GM18870 (cell line): ENCODE data around the gene TRAPPC3.
"Not testable (repeated sequence)": the region's sequence is repeated elsewhere in the genome, so short reads cannot be mapped to it uniquely, and the experiment has no call there.

ENCODE experiments used
- ATAC-seq: cut with Tn5 transposase; IDR thresholded peaks from one replicate; pipeline ENCODE4 v1.9.1; 2021; ENCODE audit warnings: moderate library complexity; ENCODE audit not compliant: unreplicated experiment

Gene TRAPPC3

GRCh38 chr1:36149237-36149972 is at the start of gene TRAPPC3:
TRAPPC3 (minus strand) TSS chr1:36149486; CDS start chr1:36149378, 108 bp downstream.
- ATAC-seq: peak; percentile 83

DNA sequence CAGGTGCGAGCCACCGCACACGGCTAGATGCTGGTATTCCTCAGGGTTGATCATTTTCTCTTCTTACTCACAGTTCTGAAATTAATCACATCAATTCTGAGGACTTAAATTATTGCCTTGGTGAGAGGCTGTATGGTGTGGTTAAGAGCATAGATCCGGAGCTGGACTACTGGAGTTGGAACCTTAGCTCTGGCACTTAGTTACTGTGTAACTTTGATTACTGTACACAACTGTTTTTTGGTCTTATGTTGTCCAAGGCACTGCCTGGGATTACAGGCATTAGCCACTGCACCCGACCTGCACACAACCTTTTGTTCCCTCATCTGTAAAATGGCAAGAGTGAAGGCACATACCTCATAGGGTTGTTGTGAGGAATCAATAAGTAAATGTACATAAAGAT is 49.4 kb upstream of the TRAPPC3 start:
- ATAC-seq: no peak

DNA sequence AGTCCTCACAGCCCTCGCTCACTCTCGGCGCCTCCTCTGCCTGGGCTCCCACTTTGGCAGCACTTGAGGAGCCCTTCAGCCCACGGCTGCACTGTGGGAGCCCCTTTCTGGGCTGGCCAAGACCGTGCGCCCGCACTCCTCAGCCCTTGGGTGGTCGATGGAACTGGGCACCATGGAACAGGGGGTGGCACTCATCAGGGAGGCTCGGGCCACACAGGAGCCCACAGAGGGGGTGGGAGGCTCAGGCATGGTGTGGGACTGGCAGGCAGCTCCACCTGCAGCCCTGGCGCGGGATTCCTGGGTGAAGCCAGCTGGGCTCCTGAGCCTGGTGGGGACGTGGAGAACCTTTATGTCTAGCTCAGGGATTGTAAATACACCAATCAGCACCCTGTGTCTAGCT is 47.5 kb upstream of the TRAPPC3 start:
- ATAC-seq: not testable (repeated sequence)

DNA sequence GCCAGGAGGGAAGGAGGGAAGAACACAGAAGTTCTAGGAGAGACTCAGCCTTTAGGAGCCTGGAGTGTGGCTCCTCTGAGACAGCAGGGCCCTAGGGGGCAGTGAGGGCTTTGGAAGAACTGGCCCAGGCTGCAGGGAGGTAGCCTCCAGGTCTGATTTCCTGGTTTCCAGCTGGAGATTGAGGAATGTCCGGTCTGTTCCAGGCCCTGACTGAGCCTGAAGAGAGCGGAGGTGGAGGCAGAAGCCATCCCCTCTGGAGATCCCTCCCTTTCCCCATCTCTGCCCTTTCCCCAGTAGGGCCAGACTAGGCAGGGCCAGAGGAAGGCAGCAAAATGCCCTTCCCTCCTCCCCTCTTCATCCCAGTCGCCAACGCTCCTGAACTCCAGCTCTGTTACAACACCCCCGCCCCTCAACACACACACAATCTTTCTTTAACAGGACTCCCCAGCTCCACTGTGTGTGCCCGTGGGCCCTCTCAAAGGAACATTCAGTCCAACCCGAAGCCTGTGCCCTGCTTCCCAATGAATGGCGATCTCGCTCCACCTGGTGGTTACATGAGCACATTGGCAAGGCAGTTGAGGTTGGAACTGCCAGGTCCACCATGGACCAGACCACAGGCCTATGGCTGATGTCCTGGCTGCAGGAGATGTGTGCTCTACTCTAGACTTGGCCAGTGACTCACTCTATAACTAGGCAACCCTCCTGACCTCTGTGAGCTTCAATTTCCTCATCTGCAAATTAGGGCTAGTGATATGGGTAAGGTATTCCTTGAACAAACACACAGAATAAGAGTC is 38.7 kb upstream of the TRAPPC3 start:
- ATAC-seq: no peak

- no peak for ATAC-seq
These were observed 34.1 kb upstream of the TRAPPC3 start for GRCh38 chr1:36183309-36183856.

GRCh38 chr1:36182734-36183133 is 33.4 kb upstream of the TRAPPC3 start:
- no peak for ATAC-seq

DNA sequence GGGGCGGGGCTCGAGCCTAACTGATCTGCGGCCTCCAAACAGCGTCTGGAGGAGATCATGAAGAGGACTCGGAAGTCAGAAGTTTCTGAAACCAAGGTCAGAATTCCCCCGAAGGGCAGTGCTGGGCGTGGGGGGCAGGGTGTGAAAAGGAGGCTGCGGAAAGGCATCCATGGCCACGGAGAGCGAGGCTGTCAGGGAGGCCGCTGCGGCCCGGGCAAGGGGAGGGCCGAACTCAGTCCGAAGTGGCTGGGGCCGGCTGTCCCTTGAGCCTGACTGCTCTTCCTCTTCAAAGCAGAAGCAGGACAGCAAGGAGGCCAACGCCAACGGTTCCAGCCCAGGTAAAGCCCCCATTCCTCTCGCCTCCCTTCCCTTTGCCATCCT is 29.9 kb upstream of the TRAPPC3 start:
- ATAC-seq: no peak

- ATAC-seq: no peak
These were observed 29.4 kb upstream of the TRAPPC3 start for GRCh38 chr1:36178471-36179219.

DNA sequence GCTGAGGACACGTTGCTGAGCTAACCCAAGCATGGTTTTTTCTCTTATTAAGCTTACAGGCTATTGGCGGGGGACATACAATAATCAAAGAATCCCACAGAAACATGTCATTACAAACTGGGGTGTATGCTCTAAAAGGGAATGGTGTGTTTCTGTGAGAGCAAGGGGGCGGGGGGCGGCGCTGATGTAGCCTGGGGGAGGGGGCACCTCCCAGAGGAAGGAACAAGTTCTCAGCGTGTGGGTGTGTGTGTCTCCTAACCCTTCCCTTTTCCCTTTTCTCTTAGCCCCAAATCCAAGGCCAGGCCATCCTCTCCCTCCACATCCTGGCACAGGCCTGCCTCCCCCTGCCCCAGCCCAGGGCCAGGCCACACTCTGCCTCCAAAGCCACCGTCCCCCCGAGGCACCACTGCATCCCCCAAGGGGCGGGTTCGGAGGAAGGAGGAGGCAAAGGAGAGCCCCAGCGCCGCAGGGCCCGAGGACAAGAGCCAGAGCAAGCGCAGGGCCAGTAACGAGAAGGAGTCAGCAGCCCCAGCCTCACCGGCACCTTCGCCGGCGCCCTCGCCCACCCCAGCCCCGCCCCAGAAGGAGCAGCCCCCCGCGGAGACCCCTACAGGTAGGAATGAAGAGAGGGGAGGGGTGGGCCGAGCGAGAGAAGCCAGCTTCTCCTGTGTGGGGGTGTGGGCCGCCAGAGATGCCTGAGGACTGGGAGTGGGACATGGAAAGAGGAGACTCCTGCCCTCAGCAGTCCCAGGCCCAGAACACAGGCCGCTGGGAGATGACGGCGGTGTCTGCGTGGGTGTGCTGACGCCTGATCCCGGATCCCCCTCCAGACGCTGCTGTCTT is 28.5 kb upstream of the TRAPPC3 start:
- ATAC-seq: no peak

GRCh38 chr1:36176106-36176949 is 27.0 kb upstream of the TRAPPC3 start:
- no peak for ATAC-seq

DNA sequence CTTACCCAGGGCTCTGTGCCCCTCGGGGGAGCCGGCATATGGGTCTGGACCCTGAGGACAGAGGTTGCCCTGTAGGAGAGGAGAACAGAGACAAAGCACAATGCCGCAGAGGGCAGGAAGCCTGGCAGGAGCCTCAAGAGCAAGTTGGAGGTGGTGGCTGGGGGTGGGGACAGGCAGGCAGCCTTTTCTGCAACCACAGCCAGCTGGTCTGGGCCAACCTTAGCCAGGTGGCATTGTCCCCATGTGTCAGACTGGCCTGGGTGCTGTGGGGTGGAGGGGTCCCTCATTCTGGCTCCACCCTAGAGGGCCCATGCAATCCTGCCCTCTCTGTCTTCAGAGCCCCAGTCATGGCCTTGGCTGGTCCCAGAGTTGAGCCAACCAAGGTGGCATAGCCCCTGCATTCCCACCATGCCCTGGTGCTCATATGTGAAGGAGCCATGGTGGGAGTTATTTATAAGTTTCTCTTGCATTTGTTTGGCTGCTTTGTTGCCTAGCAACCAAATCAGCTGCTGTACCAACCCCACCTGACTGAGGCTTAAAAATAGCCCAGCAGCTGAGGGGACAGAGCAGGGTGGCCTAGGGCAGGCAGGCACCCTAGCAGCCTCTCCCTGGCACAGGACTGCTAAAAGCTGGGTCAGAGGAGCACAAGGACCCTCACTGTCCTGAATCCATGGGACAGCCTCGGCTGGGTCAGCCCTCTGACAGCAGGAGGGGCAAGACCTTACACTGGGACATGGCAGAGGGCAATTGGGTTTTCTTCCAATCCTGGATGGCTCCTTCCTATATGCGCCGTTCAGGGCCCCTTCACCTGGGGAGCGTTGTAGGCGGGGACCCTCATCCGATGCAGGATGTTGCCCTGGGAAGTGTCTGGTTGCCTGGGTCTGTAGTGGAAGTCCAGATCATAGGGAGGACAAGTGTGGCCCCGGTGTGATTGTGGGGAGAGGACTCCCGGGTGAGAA is 26.1 kb upstream of the TRAPPC3 start:
- ATAC-seq: no peak

DNA sequence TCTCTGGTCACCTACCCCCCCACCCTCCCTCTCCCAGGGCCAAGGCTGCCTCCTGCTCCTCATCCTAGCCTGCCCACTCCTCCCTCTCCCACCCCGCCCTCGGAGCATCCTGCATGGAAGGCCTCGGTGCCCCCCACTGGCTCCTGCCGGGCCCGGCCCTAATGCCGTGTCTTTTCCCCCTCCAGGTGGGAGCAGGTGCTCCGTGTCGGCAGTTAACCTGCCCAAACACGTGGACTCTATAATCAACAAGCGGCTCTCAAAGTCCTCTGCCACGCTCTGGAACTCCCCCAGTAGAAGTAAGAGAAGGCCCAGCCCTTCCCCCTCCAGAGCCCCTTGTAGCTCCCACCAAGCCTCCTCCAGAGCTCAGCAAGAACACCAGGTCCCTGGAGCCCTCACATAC is 25.4 kb upstream of the TRAPPC3 start:
- no peak for ATAC-seq

DNA sequence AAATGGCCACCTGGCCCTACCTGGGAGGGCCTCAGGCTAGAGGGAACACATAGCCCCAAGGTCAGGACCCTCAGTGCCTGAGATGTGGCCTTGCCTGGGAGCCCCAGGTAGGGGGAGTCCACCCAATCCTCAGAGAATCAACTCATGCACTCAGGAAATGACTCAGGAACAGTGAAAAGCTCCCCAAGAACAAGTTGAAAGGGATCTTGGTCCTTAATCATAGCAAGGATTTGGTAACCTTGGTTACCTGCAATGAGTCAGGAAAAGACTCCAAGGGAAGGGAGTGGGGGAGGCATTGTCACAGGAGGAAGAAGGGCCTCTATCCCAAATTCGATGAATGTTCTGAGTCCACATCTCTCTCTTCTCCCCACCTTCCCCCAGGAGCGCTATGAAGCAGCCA is 23.7 kb upstream of the TRAPPC3 start:
- ATAC-seq: no peak

GRCh38 chr1:36172017-36172747 is 22.9 kb upstream of the TRAPPC3 start:
- ATAC-seq: no peak

- ATAC-seq: no peak
These were observed 21.5 kb upstream of the TRAPPC3 start for GRCh38 chr1:36170643-36171412.

DNA sequence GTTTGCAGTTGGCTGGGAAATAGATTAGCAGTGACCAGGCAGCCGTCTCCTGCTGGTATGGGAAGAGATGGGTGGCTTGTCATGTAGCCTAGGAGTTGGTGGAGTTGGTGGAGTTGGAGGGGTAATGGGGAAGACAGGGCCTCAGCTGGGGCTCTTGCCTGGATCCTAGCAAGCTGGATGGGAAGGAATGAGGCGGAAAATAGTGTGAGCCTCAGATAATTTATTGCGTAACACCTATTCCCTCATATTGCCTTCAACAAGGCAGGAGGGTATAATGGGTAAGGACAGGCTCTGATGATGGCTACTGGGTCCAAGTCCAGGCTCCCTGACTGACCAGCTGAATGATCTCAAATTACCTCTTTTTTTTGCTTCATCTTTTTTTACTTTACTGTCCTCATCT is 19.2 kb upstream of the TRAPPC3 start:
- ATAC-seq: no peak
